ENCODE results near the gene NSG1.

DNA sequence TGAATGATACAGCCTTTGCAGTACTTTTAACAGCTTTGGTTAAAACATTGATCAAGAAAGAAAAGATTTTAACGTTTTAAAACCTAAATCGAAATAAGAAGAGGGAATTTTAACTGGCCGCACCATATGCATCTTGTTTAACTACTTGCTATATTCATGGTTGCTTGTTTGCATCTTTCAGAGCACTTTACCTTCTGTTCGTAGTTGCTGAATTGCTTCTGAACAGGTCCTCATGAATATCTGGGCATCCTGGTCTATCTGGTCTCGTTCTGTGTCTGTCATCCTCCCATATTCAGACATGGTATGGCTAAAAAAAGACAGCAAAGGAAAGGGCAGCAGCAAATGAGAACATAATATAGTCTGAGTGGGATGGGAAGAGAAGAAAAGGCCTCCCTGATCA lies 72.3 kb downstream of the NSG1 start:
- TF ChIP-seq YY1 (IDR thresholded peaks at IDR 0.05; ENCODE audit: insufficient read depth, insufficient read length) (no peak), ZNF274 (IDR thresholded peaks at IDR 0.05; ENCODE audit: low read depth, low read length) (no peak)
